SKM-1 (cell line): ENCODE data around the gene EPHB2.

Experiments used
- DNase-seq: peaks from one replicate; lab custom pipeline; 2025; ENCODE audit not compliant: unreplicated experiment; lab: John Stamatoyannopoulos, UW

Gene EPHB2

DNA sequence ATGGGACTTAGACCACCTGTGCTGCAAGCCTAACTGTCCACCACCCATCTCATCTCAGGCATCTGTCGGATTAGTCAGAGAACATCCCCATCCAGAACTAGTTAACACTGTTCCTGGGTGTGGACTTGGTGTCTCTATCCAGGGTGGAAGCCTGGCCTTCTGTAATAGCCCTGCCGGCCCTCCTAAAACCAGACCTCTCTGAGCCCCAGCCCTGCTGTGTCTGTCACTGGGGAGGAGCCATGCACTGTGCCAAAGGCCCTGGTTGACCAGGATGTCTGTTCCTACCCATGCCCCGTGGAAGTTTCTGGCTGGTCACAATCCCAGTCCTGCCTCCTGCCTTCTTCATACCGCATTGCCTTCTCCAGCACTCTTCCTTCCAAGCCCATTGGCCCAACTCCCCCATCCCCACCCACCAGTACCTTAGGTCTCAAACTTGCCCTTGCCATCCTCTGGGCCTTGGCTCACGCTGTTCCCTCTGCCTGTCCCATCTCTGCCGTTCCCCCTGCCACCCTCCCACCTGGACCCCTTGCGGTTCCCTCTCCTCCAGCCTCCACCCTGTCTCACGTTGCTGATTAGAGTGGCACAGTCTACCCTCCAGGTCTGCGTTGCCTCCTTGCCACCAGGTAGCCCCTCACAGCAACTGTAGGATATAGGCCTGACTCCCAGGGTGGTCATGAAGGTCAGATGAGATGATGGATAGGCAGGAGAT is 105.6 kb downstream of the EPHB2 start:
- DNase-seq = no peak

DNA sequence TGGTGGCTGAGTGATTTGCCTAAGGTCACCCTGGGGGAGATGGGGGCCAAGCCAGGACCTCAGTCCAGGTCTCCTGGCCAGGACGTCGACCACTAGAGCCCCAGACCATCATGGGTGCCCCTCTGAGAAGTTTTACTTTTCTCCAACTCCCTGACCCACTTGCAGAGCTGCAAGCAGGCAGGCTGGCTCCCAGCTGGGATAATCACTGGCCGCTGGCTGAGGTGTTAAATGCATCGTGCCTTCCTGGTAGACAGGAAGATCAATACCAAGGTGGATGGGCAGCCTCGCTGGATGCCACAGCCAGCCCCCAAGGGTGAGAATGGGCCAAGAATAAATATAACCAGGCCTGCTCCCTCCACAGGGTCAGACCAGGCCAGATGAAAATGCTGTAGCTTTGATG is 106.2 kb downstream of the EPHB2 start:
- no peak for DNase-seq

DNA sequence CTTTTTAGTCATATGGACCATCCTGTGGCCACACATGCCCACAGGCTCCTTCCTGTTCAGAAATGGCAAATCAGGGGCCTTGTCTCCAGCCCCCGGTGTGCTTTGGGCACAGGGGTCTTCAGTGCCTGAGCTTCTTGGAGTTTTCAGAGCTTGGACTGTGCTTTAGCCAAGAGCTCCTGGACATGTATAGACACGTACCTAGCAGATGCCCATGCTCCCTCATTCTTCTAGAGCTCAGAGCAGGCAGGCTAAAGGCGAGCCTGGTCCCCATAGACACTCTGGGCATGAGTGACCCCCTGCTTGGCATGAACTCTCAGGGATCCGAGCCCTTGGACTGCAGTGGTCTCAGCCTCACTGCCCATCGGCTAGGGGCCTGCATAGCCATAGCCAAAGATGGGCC is 106.8 kb downstream of the EPHB2 start:
- DNase-seq = no peak

DNA sequence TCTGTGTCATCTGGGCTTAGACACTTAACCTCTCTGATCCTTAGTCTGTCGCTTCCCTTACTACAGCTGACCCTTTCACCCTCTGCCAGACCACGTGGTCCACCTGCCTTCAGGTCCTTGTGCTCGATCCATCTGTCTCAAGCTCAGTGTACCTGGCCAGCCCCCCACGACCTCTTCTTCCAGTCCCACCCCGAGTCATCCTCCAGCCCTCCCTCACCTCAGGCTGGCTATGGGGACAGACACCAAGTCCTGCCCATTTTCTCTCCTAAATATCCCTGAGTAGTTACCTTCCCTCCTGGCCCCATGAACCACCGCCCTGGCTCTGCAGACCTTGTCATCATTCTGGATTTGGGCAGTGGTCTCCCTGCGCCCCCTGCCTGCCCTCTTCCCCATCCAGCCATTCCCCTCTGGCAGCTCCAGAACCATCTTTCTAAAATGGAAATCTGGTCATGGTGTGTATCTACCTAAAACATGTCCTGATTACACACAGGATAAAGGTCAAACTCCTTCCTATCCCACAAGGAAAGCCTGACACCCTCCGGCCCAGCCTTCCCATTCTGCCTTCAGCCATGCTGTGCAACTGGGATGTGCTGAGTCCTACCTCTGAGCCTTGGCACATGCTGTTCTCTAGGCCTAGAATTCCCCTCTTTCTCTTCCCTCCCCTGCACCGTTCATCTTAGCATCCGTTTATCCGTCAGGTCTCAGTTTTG is 107.6 kb downstream of the EPHB2 start:
- no peak for DNase-seq

GRCh38 chr1:22819361-22819760 is 108.7 kb downstream of the EPHB2 start:
- no peak for DNase-seq

- no peak for DNase-seq
Measured at GRCh38 chr1:22821027-22821426, 110.4 kb downstream of the EPHB2 start.

GRCh38 chr1:22822371-22822770 is 111.7 kb downstream of the EPHB2 start:
- DNase-seq = no peak

- no peak for DNase-seq
Measured at GRCh38 chr1:22824466-22824865, 113.8 kb downstream of the EPHB2 start.

DNA sequence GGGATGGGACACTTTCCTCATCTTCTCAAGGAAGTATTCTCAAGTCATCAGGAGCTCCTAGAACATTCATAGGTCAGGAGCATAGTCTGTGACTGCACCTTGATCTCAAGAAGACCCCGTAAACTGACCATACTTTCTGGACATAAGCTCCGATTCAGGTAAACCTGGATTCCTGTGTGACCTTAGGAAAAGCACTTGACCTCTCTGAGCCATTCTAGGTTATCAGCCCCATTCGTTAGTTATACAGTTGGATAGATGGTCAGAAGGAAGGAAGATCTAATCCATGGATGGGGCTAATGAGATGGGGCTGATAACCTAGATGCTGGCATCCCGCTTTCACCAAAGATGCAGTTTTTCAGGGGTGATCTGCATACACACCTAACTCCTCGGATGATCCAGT is 114.3 kb downstream of the EPHB2 start:
- no peak for DNase-seq

DNA sequence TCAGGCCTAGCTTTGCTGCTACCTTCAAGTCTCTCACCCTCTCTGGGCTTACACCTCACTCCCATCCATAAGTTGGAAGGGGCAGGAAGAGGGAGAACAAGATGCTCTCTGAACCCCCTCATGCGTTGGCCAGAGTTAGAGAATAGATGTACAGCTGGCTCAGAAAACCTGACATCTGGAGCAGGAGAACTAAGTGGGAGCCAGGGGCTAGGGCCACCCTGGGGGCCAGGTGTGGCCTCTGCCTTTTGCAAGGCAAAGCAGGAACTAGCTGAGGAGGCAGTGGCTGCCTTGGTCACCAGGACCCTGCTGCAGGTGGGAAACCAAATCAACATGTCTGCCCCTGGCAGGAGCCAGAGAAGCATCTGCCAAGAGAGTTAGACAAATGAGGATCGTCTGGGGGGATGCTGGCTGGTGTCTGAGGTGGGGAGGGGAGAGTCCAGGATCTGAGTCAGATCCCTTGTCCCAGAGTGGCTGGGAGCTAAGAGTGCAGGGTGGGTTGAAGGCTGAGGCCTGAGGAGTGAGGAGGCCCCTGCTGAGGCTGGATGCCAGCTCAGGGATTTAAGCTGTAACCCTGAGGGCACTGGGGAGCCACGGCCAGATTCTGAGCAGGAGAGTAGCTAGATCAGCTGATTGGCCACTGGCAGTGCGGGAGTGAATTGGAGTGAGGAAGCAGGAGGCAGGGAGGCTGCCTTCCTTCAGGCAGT is 115.0 kb downstream of the EPHB2 start:
- DNase-seq = no peak

DNA sequence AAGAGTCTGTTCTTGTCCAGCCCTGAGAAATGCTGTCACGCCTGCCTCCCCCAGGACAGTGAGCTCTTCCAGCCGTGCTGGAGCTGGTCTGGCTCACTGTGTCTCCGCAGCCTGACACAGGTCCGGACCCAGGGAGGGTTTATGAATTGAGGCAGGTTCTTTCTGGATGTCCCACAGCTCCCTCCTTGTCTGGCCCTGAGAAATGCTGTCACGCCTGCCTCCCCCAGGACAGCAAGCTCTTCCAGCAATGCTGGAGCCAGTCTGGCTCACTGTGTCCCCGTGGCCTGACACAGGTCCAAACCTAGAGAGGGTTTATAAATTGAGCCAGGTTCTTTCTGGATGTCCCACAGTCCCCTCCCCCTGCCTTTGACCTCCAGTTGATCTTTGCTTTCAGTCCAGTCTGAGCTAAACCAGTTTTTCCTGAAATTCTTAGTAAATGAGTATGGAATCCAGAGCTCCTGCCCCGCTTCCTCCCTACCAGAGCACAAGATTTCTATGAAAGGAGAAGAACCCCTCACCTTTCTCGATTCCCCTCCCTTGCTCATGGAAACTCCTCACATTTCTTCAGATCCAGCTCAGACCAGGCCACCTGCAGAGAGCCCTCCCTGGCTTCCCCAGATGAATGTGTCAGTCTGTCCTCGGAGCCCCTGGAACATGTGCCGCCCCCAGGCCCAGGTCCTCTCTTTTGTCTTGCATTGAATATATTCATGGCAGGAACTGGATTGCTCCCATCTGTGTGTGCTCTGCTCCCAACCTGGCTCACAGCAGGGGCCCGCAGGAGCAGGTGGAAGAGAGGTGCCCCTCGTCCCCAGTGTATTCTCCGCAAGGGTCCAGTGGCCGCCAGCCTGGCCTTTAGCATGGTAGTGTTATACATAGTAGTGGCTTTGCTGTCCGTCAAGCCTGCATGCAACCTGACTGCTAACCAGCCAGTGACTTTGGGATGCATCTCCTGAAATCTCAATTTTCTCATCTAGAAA is 116.3 kb downstream of the EPHB2 start:
- DNase-seq = no peak

- DNase-seq = no peak
Measured at GRCh38 chr1:22827666-22828483, 117.2 kb downstream of the EPHB2 start.

GRCh38 chr1:22828484-22829308 is 118.1 kb downstream of the EPHB2 start:
- DNase-seq = no peak

GRCh38 chr1:22829309-22829989 is 118.8 kb downstream of the EPHB2 start:
- no peak for DNase-seq

DNA sequence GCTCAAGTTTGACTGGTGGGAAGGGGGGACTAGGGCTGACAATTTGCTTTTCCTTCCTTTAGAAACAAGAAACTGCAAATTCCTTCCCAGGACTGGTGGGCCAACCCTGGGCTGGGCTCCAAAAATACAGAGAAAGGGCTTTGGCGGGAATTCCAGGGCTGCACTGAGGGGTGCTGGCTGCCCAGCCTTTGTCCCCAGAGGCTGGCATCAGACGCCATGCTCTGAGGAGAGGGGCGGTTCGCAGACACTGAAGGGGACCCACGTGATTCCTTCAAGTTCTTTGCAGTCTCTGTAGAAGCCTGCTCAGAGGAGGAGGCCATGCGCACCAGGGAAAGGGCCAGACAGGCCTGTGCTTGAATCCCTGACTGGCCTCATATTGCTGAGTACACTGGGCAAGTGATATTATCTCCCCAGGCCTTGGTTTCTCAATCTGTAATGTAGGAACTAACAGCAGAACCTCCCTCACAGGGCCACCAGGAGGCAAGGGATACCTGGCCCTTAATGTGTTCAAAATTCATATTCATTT is 119.5 kb downstream of the EPHB2 start:
- DNase-seq = no peak

DNA sequence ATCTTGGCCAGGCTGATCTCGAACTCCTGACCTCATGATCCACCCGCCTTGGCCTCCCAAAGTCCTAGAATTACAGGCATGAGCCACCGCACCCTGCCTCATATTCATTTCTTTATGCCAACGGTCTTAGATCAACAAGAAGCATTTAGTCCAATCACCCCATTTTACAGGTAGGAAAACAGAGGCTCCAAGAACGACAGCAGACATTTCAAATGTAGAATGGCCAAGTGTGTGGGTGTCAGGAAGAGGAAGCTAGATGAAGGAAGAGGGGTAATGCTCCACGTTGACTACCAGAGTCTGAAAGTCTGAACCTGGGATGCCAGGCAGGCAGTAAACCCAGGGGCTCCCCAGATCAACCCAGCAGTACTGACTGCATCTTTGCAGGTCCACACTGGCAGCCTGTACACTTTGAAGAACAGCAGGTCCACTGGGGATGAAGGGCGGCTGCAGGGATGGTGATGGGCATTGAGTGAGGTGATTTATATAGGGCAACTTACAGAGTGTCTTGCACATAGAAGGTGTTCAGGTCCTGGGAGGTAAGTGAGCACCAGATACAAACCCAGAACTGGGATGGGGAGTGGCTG is 120.2 kb downstream of the EPHB2 start:
- DNase-seq = no peak

DNA sequence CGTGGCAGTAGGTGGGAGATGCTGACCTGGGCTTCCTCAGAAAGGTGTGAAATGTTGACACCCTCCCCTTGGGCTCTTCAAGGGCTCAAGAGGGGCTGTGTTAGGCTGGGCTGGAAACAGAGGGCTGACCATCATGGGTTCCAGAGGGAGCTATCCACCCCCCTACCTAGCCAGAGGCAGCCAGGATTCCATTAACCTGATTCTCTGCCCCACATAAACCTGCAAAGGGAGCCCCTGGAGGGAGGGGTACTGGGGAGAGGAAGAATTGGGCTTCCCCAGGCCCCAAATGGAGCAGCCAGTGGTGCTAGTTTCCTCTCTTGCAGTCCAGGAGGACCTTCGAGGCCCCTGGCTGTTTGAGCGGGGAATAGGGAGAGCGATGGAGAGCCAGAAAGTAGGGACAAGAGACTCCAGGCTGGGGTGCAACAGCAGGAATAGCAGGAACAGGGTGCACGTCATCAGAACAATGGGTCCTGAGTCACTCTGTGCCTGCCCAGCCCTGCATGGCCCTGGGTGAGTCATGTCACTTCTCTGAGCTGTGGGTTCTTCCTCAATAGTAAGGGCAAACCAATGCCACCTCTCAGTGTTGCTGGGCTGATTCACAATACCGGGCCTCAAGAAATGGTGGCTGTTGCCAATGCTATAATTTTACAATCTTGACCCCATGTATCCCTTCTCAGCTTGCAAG is 121.2 kb downstream of the EPHB2 start:
- no peak for DNase-seq

DNA sequence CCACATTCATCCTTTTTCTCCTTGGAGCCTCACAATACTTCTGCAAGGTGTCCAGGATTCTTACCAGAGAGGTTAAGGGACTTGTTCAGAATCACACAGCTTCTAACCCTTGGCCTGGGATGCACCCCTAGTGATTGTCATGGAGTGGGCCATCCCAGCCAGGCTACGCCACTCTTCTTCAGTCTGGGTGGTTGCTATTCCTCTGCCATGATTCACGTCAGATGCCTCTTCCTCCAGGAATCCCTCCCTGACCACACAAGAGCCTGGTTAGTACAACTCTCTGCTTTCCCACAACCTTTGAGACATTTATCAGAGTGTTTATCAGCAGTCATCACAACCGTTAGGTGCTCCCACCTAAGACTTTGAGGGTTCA is 121.8 kb downstream of the EPHB2 start:
- no peak for DNase-seq
